HG03520 (cell line): Measurements from ENCODE around the gene GSK3B.
"Not testable (repeated sequence)": the region's sequence is repeated elsewhere in the genome, so short reads cannot be mapped to it uniquely, and the experiment has no call there.

Source experiments
- ATAC-seq: cut with Tn5 transposase; IDR thresholded peaks from one replicate; pipeline ENCODE4 v1.9.1; 2021; ENCODE audit warnings: mild to moderate bottlenecking, moderate library complexity; ENCODE audit not compliant: unreplicated experiment

The GSK3B gene

GRCh38 chr3:119891944-119892721 is 202.1 kb downstream of the GSK3B start:
- ATAC-seq: no peak

- ATAC-seq: not testable (repeated sequence)
These were observed 205.6 kb downstream of the GSK3B start for GRCh38 chr3:119888681-119889080.

GRCh38 chr3:119885746-119886530 is 208.3 kb downstream of the GSK3B start:
- ATAC-seq: no peak

DNA sequence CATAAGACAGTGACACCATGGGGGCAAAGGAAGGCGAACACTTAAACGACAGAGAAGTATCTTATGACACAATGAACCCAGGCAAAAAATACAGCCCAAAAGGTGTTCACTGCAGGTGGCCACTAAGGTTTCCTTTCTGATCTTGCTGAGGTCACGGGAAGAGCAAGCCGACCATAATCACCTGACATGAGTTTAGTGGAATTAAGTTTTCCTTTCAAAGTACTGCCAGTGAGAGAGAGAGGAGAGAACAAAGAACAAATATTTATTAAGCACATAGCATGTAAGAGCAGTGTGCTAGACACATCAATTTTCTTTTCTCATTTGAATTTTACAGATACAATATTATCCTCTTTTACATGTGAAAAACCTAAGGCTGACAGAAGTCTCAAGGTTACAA is 210.1 kb downstream of the GSK3B start:
- ATAC-seq: no peak

DNA sequence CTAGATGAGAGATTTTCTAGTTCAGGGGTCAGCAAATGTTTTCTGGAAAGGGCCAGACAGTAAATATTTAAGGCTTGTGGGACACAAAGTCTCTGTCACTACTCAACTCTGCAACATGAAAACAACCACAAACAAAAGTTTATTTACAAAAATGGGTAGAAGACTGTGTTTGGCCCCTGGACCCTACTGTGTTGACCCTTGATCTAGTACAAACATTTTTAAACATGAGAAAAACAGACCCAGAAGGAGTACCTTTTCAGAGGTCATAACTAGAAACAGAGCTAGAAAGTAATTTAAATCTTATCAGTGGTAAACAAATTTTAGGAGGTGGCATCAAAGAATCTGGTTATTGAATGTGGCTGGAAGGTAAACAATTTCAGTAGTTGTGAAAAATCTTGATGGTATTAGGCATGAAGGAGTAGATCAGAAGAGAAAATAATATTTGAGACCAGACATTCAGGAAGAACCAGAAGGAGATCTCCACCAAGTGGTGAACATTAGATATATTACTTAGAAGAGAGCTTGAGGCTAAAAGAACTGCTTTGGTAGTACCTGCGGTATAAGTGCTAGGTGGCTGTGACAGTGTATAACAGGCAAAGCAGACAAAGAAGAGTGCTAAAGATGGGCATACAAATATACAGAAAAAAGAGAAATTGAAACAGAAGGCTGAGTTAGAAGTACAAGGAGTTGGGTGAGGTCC is 210.6 kb downstream of the GSK3B start:
- ATAC-seq: no peak

- ATAC-seq: no peak
These were observed 213.3 kb downstream of the GSK3B start for GRCh38 chr3:119880966-119881365.

GRCh38 chr3:119873646-119874045 is 220.6 kb downstream of the GSK3B start:
- ATAC-seq: no peak

GRCh38 chr3:119872773-119873172 is 221.5 kb downstream of the GSK3B start:
- no peak for ATAC-seq

DNA sequence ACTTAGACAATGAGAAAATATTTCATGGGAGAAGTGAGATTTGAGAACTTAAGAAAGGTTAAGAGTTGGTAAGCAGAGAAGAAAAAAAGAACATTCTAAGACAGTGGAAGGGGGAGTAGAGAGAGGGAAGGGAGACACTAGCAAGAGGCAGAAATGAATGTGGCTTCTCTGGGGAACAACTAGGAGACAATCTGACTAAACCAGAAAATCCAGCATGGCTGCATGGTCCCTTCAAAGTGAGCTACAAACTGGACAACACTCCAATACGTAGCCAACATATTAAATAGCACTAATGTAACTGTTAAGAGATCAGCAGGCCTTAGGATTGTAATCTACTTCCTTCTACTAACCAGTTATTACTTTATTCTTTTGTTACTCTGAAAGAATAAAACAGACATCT is 222.7 kb downstream of the GSK3B start:
- no peak for ATAC-seq

- no peak for ATAC-seq
These were observed 223.7 kb downstream of the GSK3B start for GRCh38 chr3:119870512-119870911.

DNA sequence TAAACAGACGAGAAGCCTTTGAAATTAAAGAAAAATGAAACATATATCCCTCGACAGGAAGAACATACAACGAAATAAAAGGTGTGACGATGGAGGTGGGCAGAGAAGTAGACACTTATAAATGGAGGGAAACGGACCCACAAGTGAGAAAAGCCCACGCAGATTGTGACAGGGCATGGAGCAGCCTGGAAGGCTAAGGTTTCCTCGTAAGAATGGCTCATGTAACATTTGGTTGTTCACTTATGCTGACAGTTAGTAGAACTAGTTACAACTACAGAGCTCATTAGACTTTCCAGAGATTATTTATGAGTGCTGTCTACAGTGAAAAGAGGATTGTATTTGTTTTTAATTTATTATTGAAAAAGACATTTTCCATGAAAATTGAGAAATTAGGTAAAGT is 229.8 kb downstream of the GSK3B start:
- no peak for ATAC-seq

GRCh38 chr3:119862616-119863015 is 231.6 kb downstream of the GSK3B start:
- no peak for ATAC-seq

DNA sequence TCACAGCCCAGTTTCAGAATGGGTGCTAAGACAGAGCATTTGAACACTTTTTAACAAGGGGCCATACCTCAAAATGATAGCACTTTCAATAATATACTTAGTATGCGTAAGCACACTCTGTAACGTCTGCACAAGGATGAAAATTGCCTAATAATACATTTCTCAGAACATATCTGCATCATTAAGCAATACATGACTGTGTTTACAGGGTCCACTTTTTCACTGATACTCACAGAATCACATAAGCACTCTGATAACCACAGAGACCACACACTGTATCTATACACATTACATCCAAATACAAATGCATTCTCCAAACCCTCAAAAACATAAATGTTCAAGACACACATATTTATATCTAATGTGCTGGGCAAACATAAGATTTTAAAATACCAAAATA is 232.6 kb downstream of the GSK3B start:
- no peak for ATAC-seq

GRCh38 chr3:119859728-119860127 is 234.5 kb downstream of the GSK3B start:
- ATAC-seq: no peak

- no peak for ATAC-seq
These were observed 235.3 kb downstream of the GSK3B start for GRCh38 chr3:119858957-119859356.

- ATAC-seq: no peak
These were observed 237.6 kb downstream of the GSK3B start for GRCh38 chr3:119856695-119857094.

DNA sequence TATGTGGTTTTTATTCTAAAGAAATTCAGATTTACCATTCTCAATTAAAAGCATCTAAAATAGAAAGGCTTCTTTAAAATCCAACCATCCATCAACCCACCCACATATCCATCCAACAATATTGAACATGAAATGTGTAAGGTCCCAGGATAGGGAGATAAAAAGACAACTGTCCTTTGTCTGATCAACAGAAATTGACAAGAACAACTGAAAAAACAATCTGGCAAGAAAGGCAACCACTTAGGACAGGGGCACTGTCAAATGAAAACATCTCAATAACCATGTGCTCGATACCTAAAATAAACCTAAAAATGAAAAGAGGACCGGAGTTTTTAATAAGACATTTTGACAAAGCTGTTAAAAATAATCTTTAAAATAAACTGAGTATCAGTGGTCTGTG is 245.1 kb downstream of the GSK3B start:
- no peak for ATAC-seq

DNA sequence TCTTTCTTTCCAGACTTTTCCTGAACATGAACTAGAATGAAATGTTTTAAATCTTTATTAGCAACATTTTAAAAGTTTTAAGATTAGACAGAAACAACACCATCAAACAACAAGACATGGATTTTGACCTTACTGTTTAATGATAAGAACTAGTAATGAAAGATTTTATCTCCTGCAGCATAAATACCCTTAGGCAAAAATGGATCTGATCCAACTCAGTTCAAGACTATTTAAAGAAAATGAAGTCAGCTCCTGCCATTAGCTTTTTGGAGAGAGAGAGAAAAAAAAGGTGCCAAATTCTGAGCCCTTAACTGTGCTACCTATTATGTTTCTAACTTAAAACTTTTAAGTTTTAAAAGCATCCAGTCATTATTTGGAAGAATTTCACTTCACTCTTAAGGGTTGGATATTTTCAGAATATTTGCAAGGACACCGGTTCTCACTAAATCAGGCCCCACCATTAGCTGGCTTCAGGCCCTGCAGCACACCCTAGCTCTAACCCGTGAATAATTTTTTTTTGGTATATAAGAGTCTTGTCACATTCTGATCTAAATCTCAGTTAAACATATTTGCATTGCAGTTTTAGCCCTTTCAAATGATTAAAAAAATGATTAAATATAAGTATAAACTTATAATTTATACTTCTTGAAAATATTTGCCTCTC is 252.3 kb downstream of the GSK3B start:
- no peak for ATAC-seq

DNA sequence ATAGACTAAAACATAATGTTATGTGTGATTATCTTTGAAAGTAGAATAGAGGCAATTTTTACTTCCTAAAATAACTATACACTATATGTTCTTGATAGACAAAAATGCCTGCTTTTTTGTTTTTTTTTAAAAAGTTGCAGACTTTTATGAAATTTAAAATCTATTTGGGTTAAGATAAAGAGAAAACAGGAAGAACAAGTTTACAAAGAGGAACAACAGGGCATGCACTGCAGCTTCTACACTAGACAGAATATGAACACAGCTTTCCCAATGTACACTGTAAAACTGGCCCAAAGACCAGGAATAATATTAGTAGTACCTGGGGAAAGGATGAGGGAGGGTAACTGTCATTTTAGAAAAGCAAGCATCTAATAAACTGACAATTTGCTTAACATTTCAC is 258.7 kb downstream of the GSK3B start:
- no peak for ATAC-seq

- ATAC-seq: no peak
These were observed 259.4 kb downstream of the GSK3B start for GRCh38 chr3:119834754-119835370.

DNA sequence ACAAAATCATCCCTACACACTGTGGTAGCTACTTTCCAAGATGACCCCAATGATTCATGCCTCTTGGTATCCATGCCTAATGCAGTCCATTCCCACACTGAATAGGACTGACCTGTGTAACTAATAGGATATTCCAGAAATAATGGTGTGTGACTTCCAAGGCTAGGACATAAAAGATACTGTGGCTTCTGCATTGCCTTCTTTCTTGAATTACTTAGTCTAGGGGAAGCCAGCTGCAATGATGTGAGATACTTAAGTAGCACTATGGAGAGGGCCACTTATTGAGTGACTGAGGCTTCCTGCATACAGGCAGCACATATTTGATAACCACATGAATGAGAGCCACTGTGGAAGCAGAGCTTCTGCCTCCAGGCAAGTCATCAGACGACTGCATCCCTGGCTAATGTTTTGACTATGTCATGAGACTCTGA is 262.3 kb downstream of the GSK3B start:
- ATAC-seq: no peak
